PC-3 (cell line): Measurements from ENCODE around the gene CIAPIN1.

ENCODE experiments used
- EZH2 ChIP-seq: fragments of 300-600 bp; sonication (generic); IDR thresholded peaks from one replicate; pipeline ENCODE4 v1.6.1; 2017; ENCODE audit warnings: antibody characterized with exemption, mild to moderate bottlenecking, low read length; ENCODE audit not compliant: unreplicated experiment
- EZH2phosphoT487 ChIP-seq: fragments of 300-600 bp; sonication (generic); IDR thresholded peaks from 2 replicates; pipeline ENCODE4 v1.6.1; 2018; ENCODE audit warnings: mild to moderate bottlenecking, antibody characterized with exemption, low read length, borderline replicate concordance
- TF ChIP-seq, protein P1 (sequence below): fragments of 300-600 bp; sonication (generic); conservative IDR thresholded peaks from 2 replicates; pipeline ENCODE4 v1.5.1; 2017; ENCODE audit warnings: antibody characterized with exemption, low read depth, mild to moderate bottlenecking, low read length

DNA sequence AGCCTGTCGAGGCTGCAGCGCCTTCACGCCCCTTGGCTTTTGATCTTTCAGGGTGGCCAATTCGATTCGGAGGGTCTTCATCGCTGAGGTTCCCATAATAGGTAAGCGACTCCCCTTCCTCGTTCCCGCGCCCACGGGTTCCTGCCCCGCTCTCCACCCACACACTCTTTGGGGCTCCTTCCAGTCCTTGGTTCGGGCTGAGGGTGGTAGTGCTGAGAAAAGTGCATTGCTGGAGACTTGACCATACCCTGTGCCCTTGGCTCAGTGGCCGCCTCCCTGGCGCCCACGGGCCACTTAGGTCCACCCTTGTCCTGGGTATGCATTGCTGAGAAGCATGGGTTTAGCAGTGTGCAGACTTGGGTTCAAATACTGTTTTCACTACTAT, 15.8 kb upstream of the CIAPIN1 start:
- TF ChIP-seq, protein P1, sequence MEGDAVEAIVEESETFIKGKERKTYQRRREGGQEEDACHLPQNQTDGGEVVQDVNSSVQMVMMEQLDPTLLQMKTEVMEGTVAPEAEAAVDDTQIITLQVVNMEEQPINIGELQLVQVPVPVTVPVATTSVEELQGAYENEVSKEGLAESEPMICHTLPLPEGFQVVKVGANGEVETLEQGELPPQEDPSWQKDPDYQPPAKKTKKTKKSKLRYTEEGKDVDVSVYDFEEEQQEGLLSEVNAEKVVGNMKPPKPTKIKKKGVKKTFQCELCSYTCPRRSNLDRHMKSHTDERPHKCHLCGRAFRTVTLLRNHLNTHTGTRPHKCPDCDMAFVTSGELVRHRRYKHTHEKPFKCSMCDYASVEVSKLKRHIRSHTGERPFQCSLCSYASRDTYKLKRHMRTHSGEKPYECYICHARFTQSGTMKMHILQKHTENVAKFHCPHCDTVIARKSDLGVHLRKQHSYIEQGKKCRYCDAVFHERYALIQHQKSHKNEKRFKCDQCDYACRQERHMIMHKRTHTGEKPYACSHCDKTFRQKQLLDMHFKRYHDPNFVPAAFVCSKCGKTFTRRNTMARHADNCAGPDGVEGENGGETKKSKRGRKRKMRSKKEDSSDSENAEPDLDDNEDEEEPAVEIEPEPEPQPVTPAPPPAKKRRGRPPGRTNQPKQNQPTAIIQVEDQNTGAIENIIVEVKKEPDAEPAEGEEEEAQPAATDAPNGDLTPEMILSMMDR = no peak
- TF ChIP-seq EZH2phosphoT487 = no peak
- TF ChIP-seq EZH2 = no peak
